Activated T-helper 17 cell treated with anti-CD3 and anti-CD28 coated beads, Interleukin-2, amount 50 U/mL, for 72 hours (primary cell): Measurements from ENCODE around the gene HNRNPA3. TPM values are rescaled to one million over a fixed set of nuclear protein-coding genes. Genes with fewer than 3 reads are reported as not detected.

Source experiments
- total RNA-seq, 2 donors: library from RNA; stranded (reverse); gene quantifications; one replicate each; pipeline ENCODE4 v1.2.3, GENCODE V29; 2022

Gene HNRNPA3
- total RNA-seq, 2 donors from 2014 or later = 120 to 260 TPM

Other genes starting within 250 kb of the HNRNPA3 start
- gene NFE2L2, start 51.9 kb downstream of the HNRNPA3 start, total RNA-seq = 10 to 100 TPM; 39.3 to 49.4 TPM
- 10 to 100 TPM; 31.4 to 70.0 TPM for gene AGPS, start 180.0 kb downstream of the HNRNPA3 start, total RNA-seq